GM19023 (cell line): Measurements from ENCODE around the gene CFP.
A peak's percentile ranks its signal among the peaks of the same experiment; 100 is the strongest.
"Not testable (repeated sequence)": the region's sequence is repeated elsewhere in the genome, so short reads cannot be mapped to it uniquely, and the experiment has no call there.

Source experiments
- ATAC-seq: cut with Tn5 transposase; IDR thresholded peaks from one replicate; pipeline ENCODE4 v1.9.1; 2021; ENCODE audit warnings: mild to moderate bottlenecking, moderate library complexity; ENCODE audit not compliant: unreplicated experiment

The CFP gene

DNA sequence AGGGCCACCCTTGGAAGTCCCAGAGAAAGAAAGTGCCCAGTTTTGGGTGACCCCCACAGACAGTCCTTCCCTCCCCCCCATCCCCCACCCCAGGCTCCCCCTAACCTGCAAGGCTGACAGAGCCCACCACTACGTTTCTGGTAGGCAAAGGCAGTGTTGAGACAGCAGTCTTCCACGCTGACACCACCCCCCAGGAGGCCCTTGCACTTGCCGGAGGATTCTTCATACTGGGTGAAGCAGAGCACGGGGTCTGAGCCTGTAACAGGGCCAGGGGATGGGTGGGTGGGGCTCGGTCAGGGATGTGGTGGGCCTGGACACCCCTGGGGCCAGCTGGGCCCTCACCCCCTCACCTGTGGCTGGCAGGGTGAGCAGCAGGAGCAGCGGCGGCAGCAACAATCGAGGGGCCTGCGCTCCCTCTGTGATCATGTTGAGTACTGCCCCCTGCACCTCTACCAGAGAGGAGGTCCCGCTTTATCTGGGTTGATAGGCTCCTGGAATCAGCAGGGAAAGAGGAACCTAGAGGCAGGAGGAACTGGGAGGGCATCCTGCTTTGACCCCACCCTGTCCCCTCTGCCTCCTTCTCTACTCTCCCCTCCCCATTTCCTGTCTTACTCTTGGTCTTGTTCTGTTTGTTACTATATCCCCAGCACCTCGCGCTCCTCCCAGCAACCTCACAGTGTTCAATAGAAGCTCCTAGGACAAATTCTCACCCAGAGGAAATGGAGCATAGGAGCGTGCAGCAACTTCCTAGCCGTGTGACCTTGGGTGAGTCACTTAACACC lies at the start of gene CFP:
Gene CFP, minus strand, starts transcription at position 512 of the 782 bp plus-strand sequence. Its CDS starts 86 bp downstream, at position 426.
- ATAC-seq: no peak

- not testable (repeated sequence) for ATAC-seq
Measured at GRCh38 chrX:47675959-47676859, 46.5 kb upstream of the CFP start.

DNA sequence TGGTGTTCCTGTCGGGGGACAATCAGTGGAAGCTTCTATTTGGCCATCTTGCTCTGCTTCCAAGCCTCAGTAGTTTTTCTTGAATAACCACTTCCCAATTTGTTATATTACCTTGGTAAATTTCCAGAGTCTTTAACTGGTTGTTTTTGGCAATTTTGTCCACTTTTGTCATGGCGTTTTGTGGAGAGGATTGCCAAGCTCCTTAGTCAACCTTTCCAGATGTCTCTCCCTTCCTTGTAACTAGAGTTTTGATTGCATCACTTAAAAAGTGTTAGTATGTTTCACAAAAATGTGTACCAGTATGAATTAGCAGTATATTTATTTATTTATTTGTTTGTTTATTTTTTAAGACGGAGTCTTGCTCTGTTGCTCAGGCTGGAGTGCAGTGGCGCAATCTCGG lies 45.0 kb upstream of the CFP start:
- no peak for ATAC-seq

DNA sequence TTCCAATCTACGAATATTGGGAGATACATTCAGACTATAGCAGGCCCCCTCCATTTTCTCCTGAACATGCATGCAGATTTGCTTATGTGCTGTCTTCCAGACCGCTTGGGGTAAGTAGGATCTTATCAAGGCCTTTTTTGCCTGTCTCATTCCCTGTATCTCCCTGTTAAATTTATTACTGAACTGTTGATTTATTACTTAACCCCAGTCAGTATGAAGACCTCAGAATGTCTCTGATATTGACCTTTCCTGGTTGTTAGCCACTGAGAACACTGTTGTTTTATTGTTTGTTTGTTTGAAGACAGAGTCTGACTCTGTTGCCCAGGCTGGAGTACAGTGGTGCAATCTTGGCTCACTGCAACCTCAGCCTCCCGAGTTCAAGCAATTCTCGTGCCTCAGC lies 36.1 kb upstream of the CFP start:
- not testable (repeated sequence) for ATAC-seq

DNA sequence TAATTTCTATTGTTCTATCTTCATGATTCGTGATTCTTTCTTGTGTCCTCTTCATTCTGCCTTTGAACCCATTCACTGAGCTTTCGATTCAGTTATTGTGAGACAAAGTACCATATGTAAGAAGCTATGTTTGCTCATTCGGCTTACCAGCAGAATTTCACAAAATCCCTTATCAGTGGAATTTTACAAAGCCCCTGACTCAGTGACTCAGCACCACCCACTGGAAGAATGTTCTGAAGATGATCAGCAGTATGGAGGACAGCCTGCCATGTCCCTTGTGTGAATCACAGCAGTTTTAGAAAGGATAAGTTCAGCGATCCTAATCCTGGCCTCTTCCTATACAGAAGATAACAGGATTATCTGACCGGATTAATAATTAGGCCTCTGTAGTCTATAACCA lies 35.0 kb upstream of the CFP start:
- no peak for ATAC-seq

DNA sequence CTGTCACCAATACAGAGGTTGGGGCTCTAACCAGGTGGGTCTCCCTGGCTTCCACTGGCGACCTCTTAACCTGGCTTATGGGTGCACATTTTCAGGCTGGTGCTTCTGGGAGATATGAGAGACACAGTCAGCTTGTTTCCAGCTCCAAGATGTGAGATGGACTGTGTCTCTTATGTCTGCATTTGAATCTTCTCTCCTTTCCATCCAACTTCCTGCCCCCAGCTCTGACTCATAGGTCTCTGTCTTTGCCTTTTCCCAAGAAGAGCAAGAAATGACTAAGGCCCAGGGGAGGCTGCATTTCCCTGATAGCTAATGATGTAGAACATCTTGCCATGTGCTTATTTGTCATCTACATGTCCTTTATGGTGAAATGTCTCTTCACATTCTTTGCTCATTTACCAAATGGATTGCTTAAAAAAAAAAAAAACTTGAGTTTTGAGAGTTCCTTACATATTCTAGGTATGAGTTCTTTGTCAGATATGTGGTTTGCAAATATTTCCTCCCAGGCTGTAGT lies 32.5 kb upstream of the CFP start:
- ATAC-seq: no peak

- no peak for ATAC-seq
Measured at GRCh38 chrX:47661539-47661938, 31.8 kb upstream of the CFP start.

- no peak for ATAC-seq
Measured at GRCh38 chrX:47659421-47659726, 29.6 kb upstream of the CFP start.

DNA sequence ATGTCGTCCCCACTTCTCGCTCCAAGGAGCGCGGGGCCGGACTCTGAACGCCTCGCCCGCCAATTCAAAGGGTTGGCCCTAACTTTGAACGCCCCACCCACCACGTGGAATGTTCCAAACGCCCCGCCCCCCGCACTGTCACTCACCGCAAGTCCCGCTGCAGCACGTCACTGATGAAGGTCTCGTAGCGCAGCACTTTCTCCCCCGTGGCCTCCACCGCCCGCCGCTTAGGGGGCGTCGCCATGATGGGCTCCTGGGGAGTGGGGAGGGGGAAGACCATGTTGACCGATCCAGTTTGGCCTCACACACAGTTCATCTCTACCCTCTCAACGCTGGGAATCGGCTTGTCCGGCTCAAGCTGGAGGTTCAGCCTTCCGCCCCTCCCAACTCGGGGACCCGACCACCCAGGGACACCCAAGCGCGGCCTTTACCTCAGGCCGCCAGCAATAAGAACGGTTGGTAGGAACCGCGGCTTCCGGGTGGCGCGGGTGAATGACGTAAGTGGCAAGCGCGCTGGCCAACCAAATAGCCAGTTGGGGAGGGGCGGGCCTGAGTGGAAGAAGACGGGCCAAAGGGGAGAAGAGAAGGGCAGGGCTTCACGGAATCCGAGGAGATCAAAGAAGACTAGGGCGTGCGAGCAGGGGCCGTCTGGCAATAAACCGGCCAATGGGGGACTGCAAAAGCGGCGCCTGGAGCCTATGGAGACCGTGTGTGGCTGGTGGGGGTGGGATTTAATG lies 29.1 kb upstream of the CFP start, which contains the start of gene UXT:
Gene UXT, minus strand, starts transcription at position 497 of the 737 bp plus-strand sequence. Its CDS starts 253 bp downstream, at position 244.
- ATAC-seq: peak; percentile 77

DNA sequence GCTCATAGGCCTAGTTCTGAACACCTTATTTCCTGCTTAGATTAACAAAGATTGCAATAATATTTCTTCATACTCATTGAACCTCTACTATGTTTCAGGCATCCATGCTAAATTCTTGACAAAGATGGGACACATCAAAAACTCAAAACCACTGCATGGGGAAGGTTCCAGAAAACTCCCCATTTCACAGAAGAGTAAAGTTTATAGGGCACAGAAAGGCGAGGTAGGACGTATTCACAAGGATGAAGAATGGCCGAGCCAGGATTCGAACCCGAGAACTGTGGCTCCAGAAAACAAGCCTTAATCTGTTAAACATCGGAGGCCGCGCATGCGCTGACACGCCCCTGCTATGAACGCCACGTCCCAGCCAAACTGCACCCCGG lies 28.6 kb upstream of the CFP start:
- no peak for ATAC-seq

- ATAC-seq: no peak
Measured at GRCh38 chrX:47651043-47651905, 21.5 kb upstream of the CFP start.

DNA sequence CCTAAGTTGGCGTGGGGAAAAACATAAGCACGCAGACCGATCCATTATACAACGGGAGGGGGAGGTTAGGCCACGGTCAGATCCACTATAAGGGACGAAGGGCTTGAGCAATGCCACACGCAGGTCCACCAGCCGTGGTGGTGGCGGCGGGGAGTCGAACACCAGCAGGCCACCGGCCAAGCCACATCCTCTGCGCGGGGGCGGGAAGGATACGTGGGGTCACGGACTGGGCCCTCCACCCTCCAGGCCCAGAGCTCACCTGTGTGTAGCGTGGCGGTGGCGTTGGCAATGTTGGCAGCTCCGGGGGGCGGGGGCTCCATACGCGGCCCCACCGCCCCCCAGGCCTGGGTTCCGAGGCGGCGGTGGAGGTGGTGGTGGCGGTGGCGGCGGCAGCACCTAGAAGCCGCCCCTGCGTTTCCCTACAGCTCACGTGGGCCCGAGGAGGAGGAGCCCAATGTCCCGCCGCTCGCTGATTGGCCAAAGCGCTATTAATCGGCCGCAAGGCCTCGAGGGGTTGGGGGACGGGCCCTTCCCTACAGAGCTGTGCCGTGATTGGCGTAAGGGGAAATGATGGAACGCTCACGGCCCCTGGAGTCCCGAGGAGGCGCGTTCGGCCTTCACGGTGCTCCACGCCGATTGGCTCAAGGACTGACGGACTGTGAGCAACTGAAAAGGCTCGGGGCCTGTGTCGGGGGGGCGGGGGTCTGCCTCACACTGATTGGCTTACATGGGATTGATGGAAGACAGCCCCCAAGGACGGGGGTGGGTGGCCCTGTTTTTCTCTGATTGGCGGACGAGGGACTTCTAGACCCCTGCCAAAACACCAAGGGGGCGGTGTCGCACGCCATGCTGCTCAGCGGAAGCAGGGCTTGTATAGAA lies 20.7 kb upstream of the CFP start, which contains the start of gene ELK1:
Gene ELK1, minus strand, starts transcription at position 400 of the 879 bp plus-strand sequence. CDS start 9,122 bp downstream, outside the sequence.
- peak; percentile 89 for ATAC-seq

DNA sequence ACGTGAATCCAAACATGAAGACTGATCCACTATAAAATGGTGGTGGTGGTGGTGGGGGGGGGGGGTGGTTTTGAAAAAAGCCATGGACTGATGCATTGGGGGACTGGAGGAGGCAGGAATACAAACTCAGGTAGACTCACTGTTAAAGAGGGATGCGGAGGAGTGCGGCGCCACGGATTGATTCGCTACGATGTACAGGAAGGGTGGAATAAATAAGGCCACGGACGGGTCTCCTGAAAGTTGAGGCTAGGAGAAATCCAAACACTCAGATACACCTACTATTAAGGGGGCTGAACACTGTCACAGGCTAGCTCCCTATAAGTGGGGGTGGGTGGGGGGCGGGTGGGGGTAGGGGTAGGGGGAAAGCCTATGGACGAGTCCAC lies 20.0 kb upstream of the CFP start:
- no peak for ATAC-seq

GRCh38 chrX:47649271-47649670 lies 19.5 kb upstream of the CFP start:
- ATAC-seq: no peak

GRCh38 chrX:47648376-47648775 lies 18.6 kb upstream of the CFP start:
- ATAC-seq: no peak

- no peak for ATAC-seq
Measured at GRCh38 chrX:47646636-47647035, 16.9 kb upstream of the CFP start.

GRCh38 chrX:47645530-47645929 lies 15.8 kb upstream of the CFP start:
- no peak for ATAC-seq

DNA sequence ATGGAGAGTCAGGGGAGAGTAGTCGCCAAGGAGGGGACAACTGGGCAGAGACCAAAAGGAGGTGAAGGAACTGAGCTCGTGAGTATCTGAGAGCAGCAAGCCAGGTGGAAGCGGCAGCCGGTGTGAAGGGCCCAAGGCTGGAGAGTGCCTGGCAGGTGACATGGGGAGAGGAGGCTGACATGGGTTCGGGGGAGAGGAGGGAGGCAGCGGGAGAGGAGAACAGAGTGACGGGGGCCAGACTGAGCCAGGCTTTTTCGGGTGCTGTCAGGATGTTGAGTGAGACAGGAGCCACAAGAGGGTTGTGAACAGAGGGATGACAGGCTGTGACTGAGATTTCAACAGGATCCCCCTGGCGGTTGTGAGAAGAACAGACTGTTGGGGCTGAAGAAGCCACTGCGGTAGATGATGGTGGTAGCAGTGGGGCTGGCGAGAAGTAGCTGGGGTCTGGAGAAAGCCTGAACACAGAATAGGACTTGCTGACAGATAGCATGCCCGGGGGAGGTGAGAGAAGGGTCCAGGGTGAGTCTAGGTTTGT lies 14.9 kb upstream of the CFP start:
- no peak for ATAC-seq

DNA sequence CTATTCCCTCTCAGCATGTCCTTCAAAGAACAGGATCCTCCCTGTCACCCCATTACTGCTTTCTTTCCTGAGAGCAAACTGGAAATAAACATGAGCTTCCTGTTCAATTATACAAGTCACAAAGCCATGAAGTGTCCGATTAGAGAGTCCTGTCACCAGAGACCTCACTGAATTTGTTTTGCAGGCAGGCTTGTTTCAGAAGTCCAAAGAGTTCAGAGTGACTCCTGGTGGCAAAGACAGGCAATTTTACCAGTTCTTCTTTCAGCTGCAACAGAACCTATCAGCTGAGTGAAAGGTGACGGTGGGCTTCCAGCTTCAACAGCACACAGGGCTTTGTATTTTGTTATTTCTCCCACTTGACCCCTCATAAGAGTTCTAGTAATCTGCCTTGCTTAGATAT lies 14.2 kb upstream of the CFP start:
- no peak for ATAC-seq
